MCF 10A (cell line): ENCODE results near the gene ITFG1. TPM values are rescaled to one million over a fixed set of nuclear protein-coding genes. Genes with fewer than 3 reads are reported as not detected.
A peak's percentile ranks its signal among the peaks of the same experiment; 100 is the strongest.

Source experiments
- BruUV-seq: library from RNA; stranded (reverse); fragments of 400-500 nt; replicated peaks from 2 replicates; lab custom pipeline; 2021; lab: Mats Ljungman, UMichigan
- CTCF ChIA-PET: fragments of 300-600 bp; sonication (Branson Sonifier 250); formaldehyde crosslinking; extraction: SDS; loops from one replicate; lab custom pipeline; 2021; ENCODE audit warnings: antibody characterized with exemption, inconsistent platforms; lab: Yijun Ruan, JAX
- POLR2A ChIA-PET: fragments of 300-600, 350-650 bp; sonication (Branson Sonifier 250); formaldehyde crosslinking; extraction: SDS; loops from one replicate; lab custom pipeline; 2020; ENCODE audit warnings: antibody characterized with exemption, inconsistent platforms; lab: Yijun Ruan, JAX
- DNase-seq: peaks from one replicate; pipeline ENCODE4 v3.0.0-alpha.2; 2018; ENCODE audit not compliant: unreplicated experiment
- H3K27ac Mint-ChIP-seq: one replicate; pipeline ENCODE4 v1.8.0; 2022; ENCODE audit warnings: mild to moderate bottlenecking, low read depth, mixed read lengths; ENCODE audit not compliant: unreplicated experiment
- H3K27me3 Mint-ChIP-seq: one replicate; pipeline ENCODE4 v1.8.0; 2022; ENCODE audit warnings: mixed read lengths; ENCODE audit not compliant: insufficient read depth, unreplicated experiment
- H3K36me3 Mint-ChIP-seq: one replicate; pipeline ENCODE4 v1.8.0; 2022; ENCODE audit warnings: mild to moderate bottlenecking, moderate library complexity, mixed read lengths; ENCODE audit not compliant: insufficient read depth, unreplicated experiment
- H3K4me1 Mint-ChIP-seq: one replicate; pipeline ENCODE4 v1.8.0; 2022; ENCODE audit warnings: mixed read lengths; ENCODE audit not compliant: insufficient read depth, unreplicated experiment
- H3K4me3 Mint-ChIP-seq: one replicate; pipeline ENCODE4 v1.8.0; 2022; ENCODE audit warnings: mild to moderate bottlenecking, moderate library complexity, mixed read lengths; ENCODE audit not compliant: unreplicated experiment
- H3K9me3 Mint-ChIP-seq: one replicate; pipeline ENCODE4 v1.8.0; 2022; ENCODE audit warnings: mixed read lengths; ENCODE audit not compliant: unreplicated experiment
- CTCF ChIP-seq: fragments of 200-600 bp; IDR thresholded peaks from one replicate; pipeline ENCODE4 v1.8.0; 2022; ENCODE audit warnings: antibody characterized with exemption, mild to moderate bottlenecking; ENCODE audit not compliant: unreplicated experiment
- intact Hi-C: fragments of 100-400 bp; cut with micrococcal nuclease; formaldehyde crosslinking; loops from 2 replicates; pipeline ENCODE4 v1.14.1; 2022
- total RNA-seq: library from RNA; stranded (reverse); gene quantifications from 2 replicates; pipeline ENCODE4 v1.2.3, GENCODE V29; 2022

Gene ITFG1
- total RNA-seq, 1 experiment from 2014 or later: 35.4 TPM

- POLR2A ChIA-PET: interaction anchor here (0.7 kb wide), 1 partner anchor 23 kb away, joined by 3 read pairs; no protein-coding TSS in a partner anchor
- BruUV-seq: no TSS peak
- Mint-ChIP-seq H3K4me1 (no peaks in the 10 kb centered on the region), H3K27ac (no peak overlapping the region), H3K27me3 (no peaks in the 10 kb centered on the region), H3K36me3 (peaks cover 19% of the 10 kb centered on the region), H3K4me3 (no peak overlapping the region), H3K9me3 (no peaks in the 10 kb centered on the region)
- CTCF ChIA-PET: interaction anchor here (0.8 kb wide), 1 partner anchor 152 kb away, joined by 4 read pairs; no protein-coding TSS in a partner anchor
- intact Hi-C loops: no loop called here
- TF ChIP-seq CTCF: no peak
- DNase-seq: peak; percentile 68
Measured at GRCh38 chr16:47311738-47312505, 148.9 kb downstream of the ITFG1 start.

- Mint-ChIP-seq H3K27me3 (no peaks in the 10 kb centered on the region), H3K4me3 (no peak overlapping the region), H3K4me1 (no peaks in the 10 kb centered on the region), H3K36me3 (peaks cover 12% of the 10 kb centered on the region), H3K9me3 (no peaks in the 10 kb centered on the region), H3K27ac (no peak overlapping the region)
- POLR2A ChIA-PET: interaction anchor here (0.6 kb wide), 1 partner anchor 103 kb away, joined by 3 read pairs; no protein-coding TSS in a partner anchor
- intact Hi-C loops: no loop called here
- no peak for TF ChIP-seq CTCF
- DNase-seq: no peak
- BruUV-seq: no TSS peak
- CTCF ChIA-PET: interaction anchor here (1.3 kb wide), 1 partner anchor 10 kb away, joined by 4 read pairs; no protein-coding TSS in a partner anchor
Measured at GRCh38 chr16:47310792-47311211, 150.1 kb downstream of the ITFG1 start.

- Mint-ChIP-seq H3K27me3 (no peaks in the 10 kb centered on the region), H3K36me3 (peaks cover 12% of the 10 kb centered on the region), H3K27ac (no peak overlapping the region), H3K4me3 (no peak overlapping the region), H3K4me1 (no peaks in the 10 kb centered on the region), H3K9me3 (no peaks in the 10 kb centered on the region)
- BruUV-seq: no TSS peak
- no peak for TF ChIP-seq CTCF
- no peak for DNase-seq
- intact Hi-C loops: no loop called here
- POLR2A ChIA-PET: no interaction called here
- CTCF ChIA-PET: interaction anchor here (1.3 kb wide), 1 partner anchor 12 kb away, joined by 4 read pairs; no protein-coding TSS in a partner anchor
Measured at GRCh38 chr16:47309581-47310312, 151.1 kb downstream of the ITFG1 start.

- BruUV-seq: no TSS peak
- ChIA-PET CTCF (interaction anchor here (0.6 kb wide), 1 partner anchor 37 kb away, joined by 4 read pairs; no protein-coding TSS in a partner anchor), POLR2A (no interaction called here)
- H3K4me1 Mint-ChIP-seq: no peaks in the 10 kb centered on the region
- H3K9me3 Mint-ChIP-seq: no peaks in the 10 kb centered on the region
- H3K27ac Mint-ChIP-seq: no peak overlapping the region
- no peak overlapping the region for H3K4me3 Mint-ChIP-seq
- intact Hi-C loops: no loop called here
- H3K27me3 Mint-ChIP-seq: no peaks in the 10 kb centered on the region
- peaks cover 12% of the 10 kb centered on the region for H3K36me3 Mint-ChIP-seq
- DNase-seq: no peak
- no peak for TF ChIP-seq CTCF
Measured at GRCh38 chr16:47308601-47309000, 152.3 kb downstream of the ITFG1 start.
